Measurements from ENCODE around the gene NACAD.

Gene NACAD

GRCh38 chr7:45050198-45050597 is 38.6 kb downstream of the NACAD start:
- Histone ChIP-seq H3K9me3 (ENCODE audit: low read length) (no peaks in the 10 kb centered on the region), H2AFZ (ENCODE audit: low read length) (no peak overlapping the region), H3K27ac (ENCODE audit: low read depth, low read length, poor library complexity, severe bottlenecking) (no peak overlapping the region), H3K79me2 (ENCODE audit: insufficient read depth, low read length) (peaks cover 80% of the 10 kb centered on the region), H3K4me2 (ENCODE audit: low read length) (no peak overlapping the region), H3F3A (ENCODE audit: insufficient read depth, low read length) (no peaks in the 10 kb centered on the region), H3K4me1 (ENCODE audit: insufficient read depth, low read length, severe bottlenecking) (no peaks in the 10 kb centered on the region), H3K4me3 (ENCODE audit: low read depth, low read length, poor library complexity, severe bottlenecking) (no peak overlapping the region), H3K9ac (ENCODE audit: low read length) (no peak overlapping the region), H3K27me3 (ENCODE audit: insufficient read depth, low read length) (no peaks in the 10 kb centered on the region), H3K36me3 (ENCODE audit: insufficient read depth, low read length) (peaks cover 93% of the 10 kb centered on the region), H3K9me2 (ENCODE audit: low read depth, low read length) (no peaks in the 10 kb centered on the region), H4K20me1 (ENCODE audit: insufficient read depth, low read length) (no peaks in the 10 kb centered on the region)
- TF ChIP-seq EZH2 (IDR thresholded peaks at IDR 0.05; ENCODE audit: borderline replicate concordance, low read length) (no peak), CTCF (IDR thresholded peaks at IDR 0.05; ENCODE audit: low read length) (no peak)

GRCh38 chr7:45048748-45049147 is 40.0 kb downstream of the NACAD start:
- Histone ChIP-seq H3K4me1 (ENCODE audit: insufficient read depth, low read length, severe bottlenecking) (no peaks in the 10 kb centered on the region), H4K20me1 (ENCODE audit: insufficient read depth, low read length) (0 out of 2 replicates have a peak, but pooled peaks cover 3% of the 10 kb centered on the region), H3K9ac (ENCODE audit: low read length) (no peak overlapping the region), H3K4me2 (ENCODE audit: low read length) (no peak overlapping the region), H3K9me2 (ENCODE audit: low read depth, low read length) (no peaks in the 10 kb centered on the region), H3K9me3 (ENCODE audit: low read length) (no peaks in the 10 kb centered on the region), H3K27ac (ENCODE audit: low read depth, low read length, poor library complexity, severe bottlenecking) (no peak overlapping the region), H3K36me3 (ENCODE audit: insufficient read depth, low read length) (peaks cover 93% of the 10 kb centered on the region), H3K4me3 (ENCODE audit: low read depth, low read length, poor library complexity, severe bottlenecking) (no peak overlapping the region), H2AFZ (ENCODE audit: low read length) (no peak overlapping the region), H3F3A (ENCODE audit: insufficient read depth, low read length) (no peaks in the 10 kb centered on the region), H3K79me2 (ENCODE audit: insufficient read depth, low read length) (peaks cover 76% of the 10 kb centered on the region), H3K27me3 (ENCODE audit: insufficient read depth, low read length) (no peaks in the 10 kb centered on the region)
- TF ChIP-seq CTCF (IDR thresholded peaks at IDR 0.05; ENCODE audit: low read length) (no peak), EZH2 (IDR thresholded peaks at IDR 0.05; ENCODE audit: borderline replicate concordance, low read length) (no peak)

- Histone ChIP-seq H3K9ac (ENCODE audit: low read length) (no peak overlapping the region), H3K4me1 (ENCODE audit: insufficient read depth, low read length, severe bottlenecking) (no peaks in the 10 kb centered on the region), H3K4me3 (ENCODE audit: low read depth, low read length, poor library complexity, severe bottlenecking) (no peak overlapping the region), H3K9me2 (ENCODE audit: low read depth, low read length) (no peaks in the 10 kb centered on the region), H3K4me2 (ENCODE audit: low read length) (no peak overlapping the region), H2AFZ (ENCODE audit: low read length) (no peak overlapping the region), H3K9me3 (ENCODE audit: low read length) (no peaks in the 10 kb centered on the region), H3K27ac (ENCODE audit: low read depth, low read length, poor library complexity, severe bottlenecking) (no peak overlapping the region), H3K27me3 (ENCODE audit: insufficient read depth, low read length) (no peaks in the 10 kb centered on the region), H4K20me1 (ENCODE audit: insufficient read depth, low read length) (0 out of 2 replicates have a peak, but pooled peaks cover 3% of the 10 kb centered on the region), H3F3A (ENCODE audit: insufficient read depth, low read length) (no peaks in the 10 kb centered on the region), H3K79me2 (ENCODE audit: insufficient read depth, low read length) (peaks cover 50% of the 10 kb centered on the region), H3K36me3 (ENCODE audit: insufficient read depth, low read length) (peaks cover 99% of the 10 kb centered on the region)
- no peak for TF ChIP-seq CTCF (IDR thresholded peaks at IDR 0.05; ENCODE audit: low read length)
- no peak for TF ChIP-seq EZH2 (IDR thresholded peaks at IDR 0.05; ENCODE audit: borderline replicate concordance, low read length)
Measured at GRCh38 chr7:45044338-45044737, 44.4 kb downstream of the NACAD start.

Data from OCI-LY1 (cell line).